ENCODE data around the gene TRPC1. TPM values are rescaled to one million over a fixed set of nuclear protein-coding genes. Genes with fewer than 3 reads are reported as not detected.

TRPC1 gene
- polyA plus RNA-seq, 1 donor (not counting 4 experiments of a cell fraction or from before 2014, with no cell fraction given), result 9.1 TPM

DNA sequence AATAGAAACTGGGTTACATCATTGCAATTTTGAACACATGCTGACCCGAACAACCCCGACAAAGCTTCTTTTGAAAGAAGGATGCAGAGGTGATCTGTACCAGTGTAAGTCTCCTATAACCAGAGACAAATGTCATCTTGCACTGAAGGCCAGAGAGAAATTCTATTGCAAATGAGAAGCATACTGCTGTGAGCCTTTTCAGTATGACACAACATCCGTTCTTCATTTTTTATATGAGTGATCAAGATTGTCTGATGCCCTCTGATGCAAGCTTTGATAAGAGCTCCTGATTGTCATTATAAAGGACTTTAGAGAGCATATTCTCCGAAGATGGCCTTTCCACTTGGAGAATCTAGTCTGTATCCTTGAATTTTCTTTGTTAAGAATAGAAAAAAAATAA lies 128.2 kb downstream of the TRPC1 start:
- Histone ChIP-seq H3K79me2 (ENCODE audit: control insufficient read depth, insufficient read depth, low read length) (no peaks in the 10 kb centered on the region), H3K4me2 (ENCODE audit: control insufficient read depth, extremely low read depth, insufficient read depth, low read depth, low read length) (no peak overlapping the region), H3K4me1 (ENCODE audit: control insufficient read depth, extremely low read depth, insufficient read depth, low read length) (peaks cover 34% of the 10 kb centered on the region), H3K4me3 (ENCODE audit: control insufficient read depth in 2 of 3, extremely low read depth in 1 of 3, insufficient read depth in 2 of 3, low read depth in 1 of 3, low read length in 3 of 3) (no peak overlapping the region), H3K27ac (ENCODE audit: control insufficient read depth, insufficient read depth, low read length) (no peak overlapping the region), H3K9me1 (ENCODE audit: control insufficient read depth, extremely low read depth, insufficient read depth, low read length) (no peaks in the 10 kb centered on the region), H2AFZ (ENCODE audit: control insufficient read depth, low read length) (no peak overlapping the region), H3K9ac (ENCODE audit: control insufficient read depth, extremely low read depth, insufficient read depth, low read length) (no peak overlapping the region), H3K27me3 (ENCODE audit: control insufficient read depth, extremely low read depth, insufficient read depth, low read length) (no peaks in the 10 kb centered on the region), H3K9me3 (ENCODE audit: control insufficient read depth, low read depth, low read length) (no peaks in the 10 kb centered on the region), H4K20me1 (ENCODE audit: control insufficient read depth, extremely low read depth, insufficient read depth, low read length) (no peaks in the 10 kb centered on the region), H3K36me3 (ENCODE audit: control insufficient read depth in 2 of 2, extremely low read depth in 1 of 2, insufficient read depth in 2 of 2, low read length in 2 of 2) (no peaks in the 10 kb centered on the region)
- no peak for DNase-seq (ENCODE audit: low read depth, low spot score)
- no peak for TF ChIP-seq EZH2 (IDR thresholded peaks at IDR 0.05; ENCODE audit: low read length)
- TF ChIP-seq, protein P1, sequence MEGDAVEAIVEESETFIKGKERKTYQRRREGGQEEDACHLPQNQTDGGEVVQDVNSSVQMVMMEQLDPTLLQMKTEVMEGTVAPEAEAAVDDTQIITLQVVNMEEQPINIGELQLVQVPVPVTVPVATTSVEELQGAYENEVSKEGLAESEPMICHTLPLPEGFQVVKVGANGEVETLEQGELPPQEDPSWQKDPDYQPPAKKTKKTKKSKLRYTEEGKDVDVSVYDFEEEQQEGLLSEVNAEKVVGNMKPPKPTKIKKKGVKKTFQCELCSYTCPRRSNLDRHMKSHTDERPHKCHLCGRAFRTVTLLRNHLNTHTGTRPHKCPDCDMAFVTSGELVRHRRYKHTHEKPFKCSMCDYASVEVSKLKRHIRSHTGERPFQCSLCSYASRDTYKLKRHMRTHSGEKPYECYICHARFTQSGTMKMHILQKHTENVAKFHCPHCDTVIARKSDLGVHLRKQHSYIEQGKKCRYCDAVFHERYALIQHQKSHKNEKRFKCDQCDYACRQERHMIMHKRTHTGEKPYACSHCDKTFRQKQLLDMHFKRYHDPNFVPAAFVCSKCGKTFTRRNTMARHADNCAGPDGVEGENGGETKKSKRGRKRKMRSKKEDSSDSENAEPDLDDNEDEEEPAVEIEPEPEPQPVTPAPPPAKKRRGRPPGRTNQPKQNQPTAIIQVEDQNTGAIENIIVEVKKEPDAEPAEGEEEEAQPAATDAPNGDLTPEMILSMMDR (optimal IDR thresholded peaks at IDR 0.05 in 1 of 3, IDR thresholded peaks at IDR 0.05 in 1 of 3, conservative IDR thresholded peaks at IDR 0.05 in 1 of 3; ENCODE audit: extremely low read depth in 1 of 3, insufficient read depth in 2 of 3, low read length in 3 of 3), result no peak
- dilution Hi-C loops (cut with MboI; ENCODE audit: extremely low pct_ligation_motif_present, low sequenced_read_pairs), result no loop called here
- no peak for FAIRE-seq

DNA sequence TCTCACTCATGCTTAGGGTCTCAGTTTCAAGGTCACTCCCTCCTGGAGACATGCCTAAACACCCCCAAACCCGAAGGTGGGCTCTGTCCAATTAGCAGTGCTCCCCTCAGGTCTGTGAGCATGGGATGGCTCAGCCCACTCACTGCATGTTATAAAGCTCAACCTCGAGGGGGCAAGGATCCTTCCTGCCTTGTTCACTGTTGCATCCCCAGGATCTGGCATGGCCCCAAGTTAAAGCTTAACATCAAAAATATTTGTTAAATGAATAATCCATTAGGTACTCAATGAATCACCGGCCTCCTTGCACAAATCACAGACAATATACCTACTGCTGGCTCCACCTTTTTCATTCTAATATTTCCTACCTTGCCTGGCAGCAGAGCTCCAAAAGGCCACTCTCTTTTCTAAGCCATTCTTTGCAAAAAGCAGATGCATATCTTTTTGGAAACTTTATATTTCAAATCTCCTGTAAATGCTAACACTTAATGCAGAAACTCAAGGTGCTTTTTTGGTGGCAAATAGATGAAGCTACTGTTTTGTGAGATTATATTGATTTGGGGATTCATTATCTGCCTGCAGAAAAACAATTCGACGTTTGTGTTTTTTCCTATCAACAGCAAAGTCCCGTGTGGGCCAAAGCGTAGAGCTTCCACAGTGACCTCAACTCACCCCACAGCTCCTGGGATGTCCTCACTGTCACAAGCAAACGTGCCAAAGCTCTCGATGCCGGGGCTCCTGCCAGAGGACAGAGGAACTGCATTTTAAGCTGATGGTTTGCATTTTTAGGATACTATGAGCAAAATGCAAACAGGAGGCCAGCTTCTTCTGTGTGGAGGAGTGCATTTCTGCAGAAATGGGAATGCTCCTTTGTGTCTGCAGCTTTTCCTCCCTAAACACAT lies 129.7 kb downstream of the TRPC1 start:
- Histone ChIP-seq H3K9me1 (ENCODE audit: control insufficient read depth, extremely low read depth, insufficient read depth, low read length) (no peaks in the 10 kb centered on the region), H3K4me1 (ENCODE audit: control insufficient read depth, extremely low read depth, insufficient read depth, low read length) (peaks cover 34% of the 10 kb centered on the region), H3K36me3 (ENCODE audit: control insufficient read depth in 2 of 2, extremely low read depth in 1 of 2, insufficient read depth in 2 of 2, low read length in 2 of 2) (no peaks in the 10 kb centered on the region), H3K27me3 (ENCODE audit: control insufficient read depth, extremely low read depth, insufficient read depth, low read length) (no peaks in the 10 kb centered on the region), H4K20me1 (ENCODE audit: control insufficient read depth, extremely low read depth, insufficient read depth, low read length) (no peaks in the 10 kb centered on the region), H3K9me3 (ENCODE audit: control insufficient read depth, low read depth, low read length) (no peaks in the 10 kb centered on the region), H3K4me2 (ENCODE audit: control insufficient read depth, extremely low read depth, insufficient read depth, low read depth, low read length) (peak overlapping the region; percentile 65), H3K9ac (ENCODE audit: control insufficient read depth, extremely low read depth, insufficient read depth, low read length) (no peak overlapping the region), H3K79me2 (ENCODE audit: control insufficient read depth, insufficient read depth, low read length) (no peaks in the 10 kb centered on the region), H2AFZ (ENCODE audit: control insufficient read depth, low read length) (peak overlapping the region; percentile 42), H3K4me3 (ENCODE audit: control insufficient read depth in 2 of 3, extremely low read depth in 1 of 3, insufficient read depth in 2 of 3, low read depth in 1 of 3, low read length in 3 of 3) (peak overlapping the region in 1 of 3 experiments; percentile 24), H3K27ac (ENCODE audit: control insufficient read depth, insufficient read depth, low read length) (peak overlapping the region; percentile 32)
- dilution Hi-C loops (cut with MboI; ENCODE audit: extremely low pct_ligation_motif_present, low sequenced_read_pairs), result no loop called here
- peak; percentile 52 for DNase-seq (ENCODE audit: low read depth, low spot score)
- no peak for TF ChIP-seq EZH2 (IDR thresholded peaks at IDR 0.05; ENCODE audit: low read length)
- TF ChIP-seq, protein P1 (optimal IDR thresholded peaks at IDR 0.05 in 1 of 3, IDR thresholded peaks at IDR 0.05 in 1 of 3, conservative IDR thresholded peaks at IDR 0.05 in 1 of 3; ENCODE audit: extremely low read depth in 1 of 3, insufficient read depth in 2 of 3, low read length in 3 of 3), result peak in 2 of 3 experiments; percentile 8 to 24
- FAIRE-seq, result peak; percentile 94

Measured in keratinocyte (primary cell).